DMS79 treated with DMSO at 0.1 percent for 48 hours (cell line): Measurements from ENCODE around the gene ADM2.

Experiments
- DNase-seq: peaks from one replicate; lab custom pipeline; 2025; lab: John Stamatoyannopoulos, UW

ADM2 gene

DNA sequence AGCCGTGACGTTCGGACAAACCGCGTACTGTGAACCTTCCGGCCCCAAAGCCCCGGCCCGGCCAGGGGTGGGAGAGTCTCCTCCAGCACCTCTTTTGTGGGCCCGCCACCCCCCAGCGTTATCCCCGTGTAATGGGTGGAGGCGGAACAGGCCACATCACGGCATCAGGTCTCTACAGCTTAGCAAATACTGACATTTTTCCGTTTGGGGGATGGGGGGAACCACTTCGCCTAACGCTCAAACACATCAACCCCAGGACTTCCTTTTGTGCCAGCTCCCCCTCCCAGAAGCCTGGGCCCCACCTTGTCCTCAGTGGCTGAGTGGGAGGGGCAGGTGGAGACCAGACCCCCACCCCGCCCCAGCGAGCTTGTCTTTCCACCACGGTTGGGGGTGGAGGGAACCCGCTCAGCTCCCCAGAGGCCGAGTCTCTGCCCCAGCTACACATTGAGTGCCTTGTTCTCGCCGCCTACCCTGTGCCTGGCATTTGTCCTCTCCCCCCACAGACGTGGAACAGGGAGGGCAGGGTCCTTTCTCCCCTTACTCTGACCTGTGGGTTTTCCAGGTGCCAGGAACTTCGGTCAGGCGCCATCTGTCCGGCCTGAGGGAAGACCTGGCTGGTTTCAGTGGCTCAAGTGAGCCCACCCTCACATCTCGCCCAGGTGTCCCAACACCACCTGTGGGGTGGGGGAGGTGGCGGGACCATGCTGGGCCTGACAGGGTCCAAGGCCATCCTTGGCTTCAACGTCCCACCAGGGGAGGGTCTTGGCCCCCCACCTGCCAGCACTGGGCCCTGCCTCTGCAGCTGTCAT is 36.1 kb upstream of the ADM2 start:
- no peak for DNase-seq

GRCh38 chr22:50445880-50446707 is 35.2 kb upstream of the ADM2 start:
- no peak for DNase-seq

GRCh38 chr22:50446708-50447575 is 34.4 kb upstream of the ADM2 start:
- DNase-seq, result no peak

- no peak for DNase-seq
These were observed 33.5 kb upstream of the ADM2 start for GRCh38 chr22:50447576-50448551.

GRCh38 chr22:50452649-50453048 is 28.7 kb upstream of the ADM2 start:
- no peak for DNase-seq

DNA sequence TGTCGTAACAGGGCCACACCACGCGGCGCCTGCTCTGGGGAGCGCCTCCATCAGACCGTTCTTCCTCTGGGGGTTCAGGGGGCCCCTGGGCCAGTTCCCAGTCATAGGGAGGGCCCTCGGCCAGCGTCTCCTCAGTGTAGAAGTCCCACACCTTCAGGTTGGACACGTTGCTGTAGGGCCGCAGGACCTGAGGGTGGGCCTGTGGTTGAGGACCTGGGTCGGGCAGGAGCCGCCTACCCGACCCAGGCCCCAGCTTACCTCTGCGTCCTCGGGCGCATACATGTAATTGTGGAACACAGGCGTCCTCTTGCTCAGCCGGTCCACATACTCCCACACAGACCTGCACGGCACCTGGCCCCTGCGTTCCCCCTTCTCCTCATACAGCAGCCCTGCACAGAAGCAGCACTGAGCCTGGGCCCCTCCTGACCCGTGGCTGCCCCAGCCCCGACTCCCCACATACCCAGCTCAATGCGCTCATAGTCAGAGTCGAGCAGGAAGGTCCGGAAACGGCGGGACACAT is 26.7 kb upstream of the ADM2 start:
- DNase-seq, result no peak

GRCh38 chr22:50455201-50455600 is 26.1 kb upstream of the ADM2 start:
- DNase-seq, result no peak

GRCh38 chr22:50456026-50456425 is 25.3 kb upstream of the ADM2 start:
- no peak for DNase-seq

GRCh38 chr22:50456466-50457234 is 24.7 kb upstream of the ADM2 start:
- DNase-seq, result no peak

- DNase-seq, result no peak
These were observed 22.3 kb upstream of the ADM2 start for GRCh38 chr22:50459016-50459415.

GRCh38 chr22:50459496-50460140 is 21.7 kb upstream of the ADM2 start:
- DNase-seq, result no peak

DNA sequence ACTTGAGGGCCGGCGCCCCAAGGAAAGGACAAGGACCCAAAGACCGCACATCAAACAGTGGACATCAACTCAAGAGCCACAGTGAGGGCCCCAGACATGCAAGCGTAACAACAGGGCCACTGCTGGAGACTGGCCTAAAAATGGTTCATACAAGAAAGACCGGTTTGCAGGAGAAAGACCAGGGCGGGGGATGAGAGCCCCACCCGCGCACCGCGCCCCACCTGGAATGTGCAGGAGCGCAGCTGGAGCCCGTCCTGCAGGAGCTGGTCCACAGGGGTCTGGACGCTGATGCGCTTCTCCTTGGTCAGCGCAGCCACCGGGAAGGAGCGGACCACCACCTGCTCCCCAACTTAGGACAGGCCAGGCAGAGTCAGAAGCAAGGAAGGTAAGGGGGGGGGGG is 20.4 kb upstream of the ADM2 start:
- DNase-seq, result no peak

- DNase-seq, result no peak
These were observed 19.8 kb upstream of the ADM2 start for GRCh38 chr22:50461536-50461935.

DNA sequence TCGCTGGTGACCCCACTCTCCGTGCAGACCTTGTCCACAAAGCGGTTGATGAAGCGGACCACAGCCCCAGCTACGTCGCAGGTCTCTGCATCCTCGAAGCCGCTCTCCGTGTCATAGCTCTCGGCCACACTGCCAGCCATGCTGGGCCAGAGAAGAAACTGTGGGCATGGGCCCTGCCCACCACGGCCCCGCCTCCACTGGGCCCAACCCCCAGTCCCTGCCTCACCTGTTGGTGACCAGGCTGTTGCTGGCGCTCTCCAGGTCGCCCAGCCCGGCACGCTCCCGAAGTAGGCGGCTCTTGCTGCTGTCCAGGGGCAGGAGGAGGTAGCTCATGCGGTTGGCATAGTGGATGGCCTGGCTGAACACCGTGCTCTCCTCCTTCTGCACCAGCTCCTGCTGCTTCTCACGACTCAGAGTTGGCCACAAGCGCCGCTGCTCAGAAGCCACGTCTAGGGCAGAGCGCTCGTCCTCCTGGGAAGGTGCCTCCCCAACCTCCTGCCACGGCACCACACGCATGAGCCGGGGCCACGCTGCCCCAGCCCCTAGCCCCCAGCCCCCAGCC is 19.3 kb upstream of the ADM2 start:
- DNase-seq, result no peak

- DNase-seq, result no peak
These were observed 18.0 kb upstream of the ADM2 start for GRCh38 chr22:50463188-50463900.

GRCh38 chr22:50464451-50464850 is 16.9 kb upstream of the ADM2 start:
- DNase-seq, result no peak

DNA sequence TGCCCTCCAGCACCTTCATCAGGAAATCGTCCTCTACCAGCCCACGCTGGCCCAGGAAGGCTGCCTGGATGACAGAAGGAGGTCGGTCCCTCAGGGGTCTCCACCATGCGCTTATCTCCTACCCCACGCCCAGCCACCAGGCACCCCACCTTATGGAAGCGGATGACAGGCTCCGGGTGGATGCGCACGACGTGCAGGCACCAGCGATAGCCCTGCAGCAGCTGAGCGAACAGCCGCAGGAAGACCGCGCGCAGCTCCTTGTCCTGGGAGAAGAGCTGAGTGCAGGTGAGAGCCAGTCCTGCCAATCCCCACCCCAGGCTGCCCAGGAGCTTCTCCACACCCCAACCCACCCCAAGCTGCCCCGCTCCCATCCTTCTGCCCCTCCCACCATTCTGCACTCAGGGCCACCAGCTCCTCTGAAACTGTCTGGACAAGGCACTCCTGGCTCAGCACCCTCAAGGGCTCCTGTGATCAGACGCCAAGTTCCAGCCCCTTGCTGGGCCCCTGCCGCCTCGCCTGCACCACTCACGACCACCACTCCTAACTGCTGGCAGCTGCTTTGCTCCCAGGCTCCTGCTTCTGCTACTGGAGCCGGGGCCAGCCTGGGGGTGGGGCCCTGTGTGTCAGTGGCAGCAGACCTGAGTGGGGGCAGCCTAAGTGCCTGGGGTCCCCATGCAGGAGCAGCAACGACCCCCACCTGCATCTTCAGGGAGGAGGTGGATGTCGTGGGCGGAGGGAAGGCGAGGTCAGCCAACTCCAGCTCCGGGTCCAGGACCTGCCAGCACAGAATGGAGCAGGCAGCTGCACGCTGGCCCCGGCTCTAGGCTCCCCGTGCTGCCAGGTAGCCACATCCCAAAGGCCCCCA is 16.0 kb upstream of the ADM2 start:
- no peak for DNase-seq

GRCh38 chr22:50467341-50467740 is 14.0 kb upstream of the ADM2 start:
- no peak for DNase-seq
